ENCODE data around the gene BHLHE40.

DNA sequence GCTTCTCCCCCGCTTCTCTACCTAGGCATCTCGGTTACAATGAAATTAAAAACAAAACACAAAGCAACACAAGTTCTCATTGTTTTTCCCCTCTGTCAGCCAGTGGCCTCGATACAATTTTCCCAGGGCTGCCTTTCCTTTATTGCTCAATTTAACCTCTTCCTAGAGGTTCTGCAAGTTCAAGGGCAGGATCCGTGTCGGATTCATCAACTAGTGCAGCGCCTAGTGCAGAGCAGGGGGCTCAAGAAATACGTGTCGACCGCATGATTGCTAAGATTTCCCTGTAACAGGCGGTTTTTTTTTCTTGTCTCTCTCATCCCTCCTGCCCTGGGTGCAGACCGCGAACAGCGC, 1.4 kb upstream of the BHLHE40 start:
- TF ChIP-seq EZH2 (IDR thresholded peaks at IDR 0.05; ENCODE audit: low read depth, unreplicated experiment) (peak; percentile 39), REST (IDR thresholded peaks at IDR 0.05; ENCODE audit: unreplicated experiment) (no peak), NANOG (IDR thresholded peaks at IDR 0.05; ENCODE audit: borderline replicate concordance) (no peak), EZH2phosphoT487 (IDR thresholded peaks at IDR 0.05; ENCODE audit: unreplicated experiment) (no peak), POLR2AphosphoS5 (IDR thresholded peaks at IDR 0.05; ENCODE audit: low read depth) (no peak)
- TF ChIP-seq, protein P1, sequence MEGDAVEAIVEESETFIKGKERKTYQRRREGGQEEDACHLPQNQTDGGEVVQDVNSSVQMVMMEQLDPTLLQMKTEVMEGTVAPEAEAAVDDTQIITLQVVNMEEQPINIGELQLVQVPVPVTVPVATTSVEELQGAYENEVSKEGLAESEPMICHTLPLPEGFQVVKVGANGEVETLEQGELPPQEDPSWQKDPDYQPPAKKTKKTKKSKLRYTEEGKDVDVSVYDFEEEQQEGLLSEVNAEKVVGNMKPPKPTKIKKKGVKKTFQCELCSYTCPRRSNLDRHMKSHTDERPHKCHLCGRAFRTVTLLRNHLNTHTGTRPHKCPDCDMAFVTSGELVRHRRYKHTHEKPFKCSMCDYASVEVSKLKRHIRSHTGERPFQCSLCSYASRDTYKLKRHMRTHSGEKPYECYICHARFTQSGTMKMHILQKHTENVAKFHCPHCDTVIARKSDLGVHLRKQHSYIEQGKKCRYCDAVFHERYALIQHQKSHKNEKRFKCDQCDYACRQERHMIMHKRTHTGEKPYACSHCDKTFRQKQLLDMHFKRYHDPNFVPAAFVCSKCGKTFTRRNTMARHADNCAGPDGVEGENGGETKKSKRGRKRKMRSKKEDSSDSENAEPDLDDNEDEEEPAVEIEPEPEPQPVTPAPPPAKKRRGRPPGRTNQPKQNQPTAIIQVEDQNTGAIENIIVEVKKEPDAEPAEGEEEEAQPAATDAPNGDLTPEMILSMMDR (conservative IDR thresholded peaks at IDR 0.05; ENCODE audit: low read depth in 2 of 2): no peak
